Upper lobe of left lung (tissue), 6 donors: Measurements from ENCODE around the gene CBX5. TPM values are rescaled to one million over a fixed set of nuclear protein-coding genes. Genes with fewer than 3 reads are reported as not detected.
"Not testable (repeated sequence)": the region's sequence is repeated elsewhere in the genome, so short reads cannot be mapped to it uniquely, and the experiment has no call there.

ENCODE experiments used
- ATAC-seq, 2 donors: fragments of 200-7000 bp; cut with Tn5 transposase; one replicate each; pipeline ENCODE4 v1.9.1; 2022; ENCODE audit warnings: mild to moderate bottlenecking in 2 of 2, moderate library complexity in 2 of 2; ENCODE audit not compliant: low FRiP score in 2 of 2
- DNase-seq, 2 donors: peaks; one replicate each; pipeline ENCODE4 v3.0.0-alpha.2; 2019 to 2020
- H3K27ac ChIP-seq, 4 donors: fragments of 200-600 bp; sonication (generic); one replicate each; pipeline ENCODE4 v1.5.1; 2016 to 2019
- H3K27me3 ChIP-seq, 4 donors: fragments of 200-600 bp; sonication (generic); one replicate each; pipeline ENCODE4 v1.5.1; 2017 to 2019
- H3K36me3 ChIP-seq, 4 donors: fragments of 200-600 bp; sonication (generic); one replicate each; pipeline ENCODE4 v1.5.1; 2016 to 2019
- H3K4me1 ChIP-seq, 4 donors: fragments of 200-600 bp; sonication (generic); one replicate each; pipeline ENCODE4 v1.5.1; 2018 to 2019
- H3K4me3 ChIP-seq, 4 donors: fragments of 200-600 bp; sonication (generic); one replicate each; pipeline ENCODE4 v1.5.1; 2017 to 2019; ENCODE audit warnings: mild to moderate bottlenecking in 2 of 4, moderate library complexity in 1 of 4
- H3K9me3 ChIP-seq, 4 donors: fragments of 200-600 bp; sonication (generic); one replicate each; pipeline ENCODE4 v1.5.1; 2018 to 2019
- EP300 ChIP-seq, 4 donors: sonication (generic); formaldehyde crosslinking; IDR thresholded peaks; one replicate each; pipeline ENCODE4 v1.5.1; 2017; ENCODE audit warnings: antibody characterized with exemption in 4 of 4, control low read depth in 2 of 4
- POLR2A ChIP-seq, 4 donors: fragments of 450-650 bp; IDR thresholded peaks; one replicate each; pipeline ENCODE4 v1.5.1; 2016 to 2017; ENCODE audit warnings: antibody characterized with exemption in 4 of 4, mild to moderate bottlenecking in 2 of 4
- POLR2AphosphoS5 ChIP-seq, 2 donors: sonication (generic); formaldehyde crosslinking; IDR thresholded peaks; one replicate each; pipeline ENCODE4 v1.5.1; 2017; ENCODE audit warnings: antibody characterized with exemption in 2 of 2
- WGBS, 2 donors: methylation state at CpG; one replicate each; pipeline ENCODE4 v1.1.5; 2017 to 2018; 5-methylcytosine and 5-hydroxymethylcytosine counted together
- total RNA-seq, 6 donors: library from RNA; depleted of rRNA in 4 of 6; stranded (reverse); fragments of >200 nt in 4 of 6; gene quantifications; one replicate each; pipeline versions ENCODE4 v1.1.0 to v1.2.1, GENCODE V29; 2016 to 2021
- TF ChIP-seq, protein P1 (sequence below), 6 experiments: fragments of 450-650 bp in 4 of 6; fragments of 200-600 bp in 2 of 6; sonication (generic) in 2 of 6; IDR thresholded peaks; one replicate each; pipeline ENCODE4 v1.5.1; 2016 to 2019; ENCODE audit warnings: antibody characterized with exemption in 6 of 6
- donor health status: DM: no; HTN: no; CAD: no; lungs with moderate emphysema.
- donor health status: DM: no; HTN: yes; CAD: no; lungs with severe emphysema.

Gene CBX5
- total RNA-seq, 6 donors from 2014 or later = 15.5 to 48.2 (median 36.1) TPM

DNA sequence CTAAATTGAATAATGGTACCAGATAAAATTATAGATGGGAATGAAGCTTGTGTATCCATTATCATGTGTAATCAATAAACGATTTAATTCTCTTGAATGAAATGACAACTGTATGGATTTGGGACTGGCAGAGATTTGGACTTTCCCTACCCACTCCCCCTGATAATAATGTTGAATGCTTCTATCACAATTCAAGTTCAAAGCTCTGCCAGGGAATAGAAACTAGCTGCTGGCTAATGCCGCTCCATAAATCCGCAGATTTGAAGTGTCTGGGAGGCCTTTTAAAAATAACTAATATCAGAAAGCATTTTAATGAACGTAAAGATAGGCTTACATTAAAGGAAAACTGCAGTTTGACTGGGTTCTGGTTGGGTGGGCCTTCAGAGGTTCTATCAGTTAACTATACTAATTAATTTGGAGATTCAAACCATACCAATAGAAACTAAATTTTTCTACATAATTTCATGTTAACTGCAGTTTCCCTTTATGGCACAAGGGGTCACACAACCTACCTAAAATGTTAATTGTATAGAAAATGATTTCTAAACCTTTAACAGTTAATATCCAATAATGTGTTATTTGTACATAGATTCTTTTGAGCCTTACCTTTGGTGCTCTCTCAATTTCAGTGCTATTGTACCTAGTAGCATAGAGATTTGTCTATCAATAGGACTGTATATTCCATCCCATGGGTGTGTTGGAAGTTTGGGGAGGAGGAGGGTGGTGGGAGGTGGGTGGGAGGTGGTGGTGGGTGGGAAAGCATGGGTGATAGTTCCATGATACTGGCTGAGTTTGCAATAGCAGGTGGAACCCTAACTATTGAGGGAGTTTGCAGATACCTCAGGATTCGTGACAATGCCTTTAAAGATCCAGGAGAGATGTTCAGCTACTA, 5.5 kb upstream of the CBX5 start:
- H3K36me3 ChIP-seq = peaks cover 48 to 90% (median 60%) of the 10 kb centered on the region in 4 donors
- peak overlapping the region in 1 of 4 donors; percentile 82 for H3K4me3 ChIP-seq
- WGBS, 2 donors = 40 to 63% methylated on average over 5 of the region's 5 CpGs
- no peaks in the 10 kb centered on the region for H3K27me3 ChIP-seq
- no peak for TF ChIP-seq POLR2AphosphoS5 (IDR thresholded peaks at IDR 0.05)
- TF ChIP-seq, protein P1, sequence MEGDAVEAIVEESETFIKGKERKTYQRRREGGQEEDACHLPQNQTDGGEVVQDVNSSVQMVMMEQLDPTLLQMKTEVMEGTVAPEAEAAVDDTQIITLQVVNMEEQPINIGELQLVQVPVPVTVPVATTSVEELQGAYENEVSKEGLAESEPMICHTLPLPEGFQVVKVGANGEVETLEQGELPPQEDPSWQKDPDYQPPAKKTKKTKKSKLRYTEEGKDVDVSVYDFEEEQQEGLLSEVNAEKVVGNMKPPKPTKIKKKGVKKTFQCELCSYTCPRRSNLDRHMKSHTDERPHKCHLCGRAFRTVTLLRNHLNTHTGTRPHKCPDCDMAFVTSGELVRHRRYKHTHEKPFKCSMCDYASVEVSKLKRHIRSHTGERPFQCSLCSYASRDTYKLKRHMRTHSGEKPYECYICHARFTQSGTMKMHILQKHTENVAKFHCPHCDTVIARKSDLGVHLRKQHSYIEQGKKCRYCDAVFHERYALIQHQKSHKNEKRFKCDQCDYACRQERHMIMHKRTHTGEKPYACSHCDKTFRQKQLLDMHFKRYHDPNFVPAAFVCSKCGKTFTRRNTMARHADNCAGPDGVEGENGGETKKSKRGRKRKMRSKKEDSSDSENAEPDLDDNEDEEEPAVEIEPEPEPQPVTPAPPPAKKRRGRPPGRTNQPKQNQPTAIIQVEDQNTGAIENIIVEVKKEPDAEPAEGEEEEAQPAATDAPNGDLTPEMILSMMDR (IDR thresholded peaks at IDR 0.05) = peak in 1 of 6 experiments; percentile 16
- ATAC-seq (no peak), DNase-seq (no peak)
- no peak overlapping the region for H3K27ac ChIP-seq
- no peaks in the 10 kb centered on the region for H3K9me3 ChIP-seq
- H3K4me1 ChIP-seq = peaks cover 45 to 60% (median 51%) of the 10 kb centered on the region in 4 donors

DNA sequence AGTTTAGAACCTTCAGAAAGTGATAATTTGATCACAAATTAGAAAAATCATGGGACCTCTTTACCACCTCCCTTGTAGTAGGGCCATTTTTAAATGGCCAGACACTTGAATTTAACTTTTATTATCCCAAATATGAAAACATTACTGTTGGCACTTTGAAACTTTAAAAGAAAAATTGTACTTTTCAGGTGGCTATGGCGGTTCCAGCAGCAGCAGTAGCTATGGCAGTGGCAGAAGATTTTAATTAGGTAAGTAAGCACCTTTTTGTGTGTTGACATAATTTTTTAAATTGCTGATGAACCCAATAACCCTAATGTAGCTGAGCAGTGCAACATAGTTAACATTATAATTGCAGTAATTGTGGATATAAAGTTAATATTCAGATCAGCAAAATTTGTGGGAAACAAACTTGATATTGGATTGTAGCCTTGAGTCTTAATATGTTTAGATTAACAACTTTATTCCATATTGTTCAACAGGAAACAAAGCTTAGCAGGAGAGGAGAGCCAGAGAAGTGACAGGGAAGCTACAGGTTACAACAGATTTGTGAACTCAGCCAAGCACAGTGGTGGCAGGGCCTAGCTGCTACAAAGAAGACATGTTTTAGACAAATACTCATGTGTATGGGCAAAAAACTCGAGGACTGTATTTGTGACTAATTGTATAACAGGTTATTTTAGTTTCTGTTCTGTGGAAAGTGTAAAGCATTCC, 4.3 kb upstream of the CBX5 start:
- not testable (repeated sequence) for H3K9me3 ChIP-seq, H3K27ac ChIP-seq, DNase-seq, ATAC-seq, H3K27me3 ChIP-seq
- peak overlapping the region in 1 of 4 donors; percentile 82 for H3K4me3 ChIP-seq
- WGBS, 2 donors = 21 to 50% methylated on average over 1 to 2 of the region's 2 CpGs
- H3K4me1 ChIP-seq = peaks cover 45 to 58% (median 51%) of the 10 kb centered on the region in 4 donors
- H3K36me3 ChIP-seq = peaks cover 48 to 82% (median 60%) of the 10 kb centered on the region in 4 donors

DNA sequence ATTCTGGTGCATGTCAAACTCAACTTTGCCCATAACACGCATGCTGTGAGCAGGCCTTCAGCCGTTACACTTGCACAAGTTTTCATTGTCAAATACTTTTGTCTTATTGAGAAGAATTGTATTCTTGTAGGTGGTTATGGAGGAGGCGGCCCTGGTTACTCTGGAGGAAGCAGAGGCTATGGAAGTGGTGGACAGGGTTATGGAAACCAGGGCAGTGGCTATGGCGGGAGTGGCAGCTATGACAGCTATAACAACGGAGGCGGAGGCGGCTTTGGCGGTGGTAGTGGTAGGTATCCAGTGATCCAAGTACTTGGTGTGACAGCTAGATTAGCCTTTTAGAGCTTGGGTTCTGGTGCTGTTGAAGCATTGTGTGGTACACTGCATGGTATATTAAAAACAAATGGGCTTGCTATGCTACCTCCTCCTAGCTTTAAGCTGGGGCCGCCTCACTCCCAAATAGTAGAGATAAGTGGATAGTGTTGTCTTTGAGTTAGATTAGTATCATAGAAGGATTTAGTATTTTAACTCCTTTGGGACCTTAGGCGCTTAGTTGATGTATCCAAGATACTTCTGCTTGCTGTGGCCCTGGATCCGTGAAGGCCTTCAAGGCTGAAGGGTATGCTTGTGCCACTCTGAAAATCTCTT, 3.1 kb upstream of the CBX5 start:
- Histone ChIP-seq H3K27me3 (no peaks in the 10 kb centered on the region), H3K9me3 (no peaks in the 10 kb centered on the region), H3K36me3 (peaks cover 48 to 71% (median 53%) of the 10 kb centered on the region in 4 donors), H3K4me3 (peak overlapping the region; percentile 1 to 82 (median 37)), H3K4me1 (peaks cover 52 to 60% (median 56%) of the 10 kb centered on the region in 4 donors), H3K27ac (peak overlapping the region in 2 of 4 donors; percentile 44 to 94)
- WGBS, 2 donors = 38 to 42% methylated on average over 10 to 11 of the region's 11 CpGs
- DNase-seq (no peak), ATAC-seq (no peak)
- TF ChIP-seq, protein P1 (IDR thresholded peaks at IDR 0.05) = no peak
- no peak for TF ChIP-seq EP300 (IDR thresholded peaks at IDR 0.05)
- no peak for TF ChIP-seq POLR2AphosphoS5 (IDR thresholded peaks at IDR 0.05)
- no peak for TF ChIP-seq POLR2A (IDR thresholded peaks at IDR 0.05)

DNA sequence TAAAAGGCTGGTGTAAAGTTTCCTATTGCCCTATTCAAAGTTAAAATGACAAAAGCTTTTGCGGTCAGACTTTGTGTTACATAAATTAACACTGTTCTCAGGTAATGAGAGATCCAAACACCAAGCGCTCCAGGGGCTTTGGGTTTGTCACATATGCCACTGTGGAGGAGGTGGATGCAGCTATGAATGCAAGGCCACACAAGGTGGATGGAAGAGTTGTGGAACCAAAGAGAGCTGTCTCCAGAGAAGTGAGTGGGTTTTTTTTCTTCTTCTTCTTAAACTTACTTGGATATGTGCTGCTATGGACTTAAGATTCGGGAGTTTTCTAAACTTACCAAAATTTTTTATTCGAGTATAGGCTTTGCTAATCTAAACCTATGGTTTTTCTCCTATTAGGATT, 1.8 kb upstream of the CBX5 start:
- Histone ChIP-seq H3K27ac (peak overlapping the region in 3 of 4 donors; percentile 94 to 95 (median 94)), H3K36me3 (peaks cover 40 to 57% (median 40%) of the 10 kb centered on the region in 4 donors), H3K4me3 (peak overlapping the region; percentile 69 to 82 (median 76)), H3K4me1 (peaks cover 65 to 71% (median 66%) of the 10 kb centered on the region in 4 donors)
- whole genome bisulfite sequencing, 2 donors = 8 to 20% methylated on average over 4 of the region's 4 CpGs
- not testable (repeated sequence) for H3K27me3 ChIP-seq, DNase-seq, H3K9me3 ChIP-seq, ATAC-seq

DNA sequence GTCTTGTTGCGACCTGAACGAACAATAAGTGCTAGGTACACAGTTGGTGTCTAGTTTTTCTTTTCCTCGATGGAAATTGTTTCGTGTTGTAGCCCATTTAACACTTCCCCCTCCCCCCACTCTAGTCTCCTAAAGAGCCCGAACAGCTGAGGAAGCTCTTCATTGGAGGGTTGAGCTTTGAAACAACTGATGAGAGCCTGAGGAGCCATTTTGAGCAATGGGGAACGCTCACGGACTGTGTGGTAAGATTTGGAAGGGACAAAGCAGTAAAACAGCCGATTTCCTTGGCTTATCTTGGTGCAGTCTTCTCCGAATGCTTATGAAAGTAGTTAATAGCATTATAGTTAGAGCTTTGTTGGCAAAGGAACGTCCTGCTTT, 1.3 kb upstream of the CBX5 start:
- Histone ChIP-seq H3K4me3 (peak overlapping the region; percentile 69 to 82 (median 76)), H3K36me3 (peaks cover 35 to 52% (median 36%) of the 10 kb centered on the region in 4 donors), H3K4me1 (peaks cover 61 to 69% (median 64%) of the 10 kb centered on the region in 4 donors), H3K27ac (peak overlapping the region; percentile 92 to 95 (median 94))
- H3K9me3 ChIP-seq, DNase-seq, H3K27me3 ChIP-seq, ATAC-seq: not testable (repeated sequence)
- WGBS, 2 donors = 0 to 1% methylated on average over 10 of the region's 10 CpGs
